DMS79 (cell line): ENCODE results near the gene SAMD4A.

ENCODE experiments used
- DNase-seq: peaks from one replicate; lab custom pipeline; 2025; lab: John Stamatoyannopoulos, UW

Gene SAMD4A

GRCh38 chr14:54633076-54633475 is 66.1 kb downstream of the SAMD4A start:
- DNase-seq = no peak

- DNase-seq = no peak
Observed at GRCh38 chr14:54637270-54638134, 70.6 kb downstream of the SAMD4A start.

- DNase-seq = no peak
Observed at GRCh38 chr14:54638135-54638446, 71.2 kb downstream of the SAMD4A start.

- no peak for DNase-seq
Observed at GRCh38 chr14:54639611-54640010, 72.7 kb downstream of the SAMD4A start.

GRCh38 chr14:54640506-54640905 is 73.6 kb downstream of the SAMD4A start:
- DNase-seq = no peak

GRCh38 chr14:54642121-54642520 is 75.2 kb downstream of the SAMD4A start:
- DNase-seq = no peak

- DNase-seq = no peak
Observed at GRCh38 chr14:54642801-54643695, 76.1 kb downstream of the SAMD4A start.

GRCh38 chr14:54643696-54644176 is 76.8 kb downstream of the SAMD4A start:
- no peak for DNase-seq

- no peak for DNase-seq
Observed at GRCh38 chr14:54645639-54646038, 78.7 kb downstream of the SAMD4A start.

- DNase-seq = no peak
Observed at GRCh38 chr14:54646626-54647025, 79.7 kb downstream of the SAMD4A start.

GRCh38 chr14:54647378-54647777 is 80.5 kb downstream of the SAMD4A start:
- no peak for DNase-seq

- DNase-seq = no peak
Observed at GRCh38 chr14:54649056-54649455, 82.1 kb downstream of the SAMD4A start.

GRCh38 chr14:54650331-54650958 is 83.5 kb downstream of the SAMD4A start:
- no peak for DNase-seq

GRCh38 chr14:54650959-54651351 is 84.0 kb downstream of the SAMD4A start:
- DNase-seq = no peak

- no peak for DNase-seq
Observed at GRCh38 chr14:54651649-54652048, 84.7 kb downstream of the SAMD4A start.

- no peak for DNase-seq
Observed at GRCh38 chr14:54652188-54652587, 85.3 kb downstream of the SAMD4A start.

GRCh38 chr14:54652605-54653052 is 85.7 kb downstream of the SAMD4A start:
- no peak for DNase-seq

- DNase-seq = no peak
Observed at GRCh38 chr14:54653712-54654469, 87.0 kb downstream of the SAMD4A start.

- no peak for DNase-seq
Observed at GRCh38 chr14:54654605-54655004, 87.7 kb downstream of the SAMD4A start.

- no peak for DNase-seq
Observed at GRCh38 chr14:54658836-54659235, 91.9 kb downstream of the SAMD4A start.

GRCh38 chr14:54659365-54659764 is 92.4 kb downstream of the SAMD4A start:
- no peak for DNase-seq
